Measurements from ENCODE around the gene NPPA. TPM values are rescaled to one million over a fixed set of nuclear protein-coding genes. Genes with fewer than 3 reads are reported as not detected.

Gene NPPA
- total and polyA plus RNA-seq, 9 of the 15 experiments (the other 6 are each of a cell fraction or from before 2014, with no cell fraction given) = not detected

- TF ChIP-seq ZBTB9 (CRISPR knock-in tag; IDR thresholded peaks at IDR 0.05) = peak; percentile 77; the same call in 1 of the 2 replicates
- no peak for TF ChIP-seq BRF2 (IDR thresholded peaks at IDR 0.05; ENCODE audit: borderline replicate concordance, insufficient read depth, insufficient read length)
- TF ChIP-seq KLF1 (tag; IDR thresholded peaks at IDR 0.05) = 0 out of 2 replicates have a peak, but pooled peaks have one; percentile 16
- no peak for TF ChIP-seq GTF2F1 (IDR thresholded peaks at IDR 0.05; ENCODE audit: low read depth, low read length)
- TF ChIP-seq NR2C2 (CRISPR knock-in tag; IDR thresholded peaks at IDR 0.05) = no peak; the same call in 1 of the 2 replicates
- peak; percentile 98 for TF ChIP-seq NR2C2 (tag; IDR thresholded peaks at IDR 0.05)
- TF ChIP-seq ZBTB17 (CRISPR knock-in tag; IDR thresholded peaks at IDR 0.05) = peak; percentile 76
- no peak; a peak in 1 of 6 replicates for TF ChIP-seq ZBTB11 (CRISPR knock-in tag; IDR thresholded peaks at IDR 0.05)
- no peak for TF ChIP-seq ZKSCAN3 (CRISPR knock-in tag; IDR thresholded peaks at IDR 0.05)
- no peak for TF ChIP-seq RBM34 (IDR thresholded peaks at IDR 0.05; ENCODE audit: borderline replicate concordance, insufficient read depth, low read length)
- no peak for TF ChIP-seq ZKSCAN1 (IDR thresholded peaks at IDR 0.05; ENCODE audit: low read depth, low read length)
- no peak for TF ChIP-seq HINFP (tag; conservative IDR thresholded peaks at IDR 0.05; ENCODE audit: low read depth)
- no peak for TF ChIP-seq ZNF41 (CRISPR knock-in tag; conservative IDR thresholded peaks at IDR 0.05)
- TF ChIP-seq POLR2AphosphoS5 (IDR thresholded peaks at IDR 0.05; ENCODE audit: control insufficient read depth, insufficient read depth, low read depth, low read length) = peak; percentile 32; the same call in 1 of the 2 replicates
- TF ChIP-seq ZNF263 (CRISPR knock-in tag; IDR thresholded peaks at IDR 0.05; ENCODE audit: borderline replicate concordance) = 0 out of 2 replicates have a peak, but pooled peaks have one; percentile 22
- no peak for TF ChIP-seq POU5F1 (IDR thresholded peaks at IDR 0.05; ENCODE audit: borderline replicate concordance, low read depth, low read length, partially characterized antibody)
These were observed 44.4 kb downstream of the NPPA start (continued) for GRCh38 chr1:11802973-11803885.

Measured in K562 (cell line).